GM21528 (cell line): ENCODE results near the gene NDST4.

Experiments
- ATAC-seq: cut with Tn5 transposase; IDR thresholded peaks from one replicate; pipeline ENCODE4 v1.9.1; 2021; ENCODE audit warnings: mild to moderate bottlenecking, moderate library complexity; ENCODE audit not compliant: unreplicated experiment, low FRiP score

Gene NDST4

GRCh38 chr4:115113506-115114106, at the start of gene NDST4:
NDST4 (minus strand) TSS chr4:115113620; CDS start chr4:115077036, 36,584 bp downstream.
- ATAC-seq: no peak

GRCh38 chr4:115159141-115159540, 45.7 kb upstream of the NDST4 start:
- ATAC-seq: no peak

GRCh38 chr4:115158296-115158695, 44.9 kb upstream of the NDST4 start:
- no peak for ATAC-seq

DNA sequence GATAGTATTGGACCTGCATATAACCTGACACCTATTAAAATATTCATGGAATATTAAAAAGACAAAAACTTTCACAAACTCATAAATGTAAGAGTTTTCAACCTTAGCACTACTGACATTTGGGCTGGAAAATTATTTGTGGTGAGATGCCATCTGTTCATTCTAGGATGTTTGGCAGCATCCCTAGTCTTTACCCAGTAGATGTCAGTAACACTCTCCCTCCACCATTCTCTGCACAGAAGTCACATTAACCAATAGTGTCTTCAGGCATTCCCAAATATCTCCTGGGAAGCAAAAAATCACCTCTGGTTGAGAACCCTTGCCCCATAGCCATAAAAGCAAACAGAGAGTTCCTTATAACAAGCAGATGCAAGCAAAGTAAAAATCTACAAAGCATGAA, 41.4 kb upstream of the NDST4 start:
- ATAC-seq: no peak

GRCh38 chr4:115152965-115153364, 39.5 kb upstream of the NDST4 start:
- no peak for ATAC-seq

DNA sequence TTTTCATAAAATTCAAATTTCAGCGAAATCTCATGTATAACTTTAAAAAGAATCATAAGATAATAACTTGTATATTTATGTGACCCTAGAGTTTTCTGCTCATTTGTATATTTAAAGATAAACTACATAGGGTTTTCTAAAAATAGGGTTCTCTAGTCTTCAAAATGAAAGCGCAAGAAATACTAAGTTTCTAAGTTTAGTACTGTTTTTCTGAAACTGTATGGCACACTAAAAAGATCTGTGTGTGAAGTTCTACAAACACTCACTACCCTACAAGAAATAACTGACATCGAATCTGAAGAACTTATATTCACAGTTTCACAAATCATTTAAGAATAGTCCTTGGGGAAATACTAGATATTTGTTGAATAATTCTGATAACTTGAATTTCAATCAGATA, 38.7 kb upstream of the NDST4 start:
- peak; percentile 73 for ATAC-seq

- ATAC-seq: no peak
Measured at GRCh38 chr4:115149106-115149505, 35.7 kb upstream of the NDST4 start.

DNA sequence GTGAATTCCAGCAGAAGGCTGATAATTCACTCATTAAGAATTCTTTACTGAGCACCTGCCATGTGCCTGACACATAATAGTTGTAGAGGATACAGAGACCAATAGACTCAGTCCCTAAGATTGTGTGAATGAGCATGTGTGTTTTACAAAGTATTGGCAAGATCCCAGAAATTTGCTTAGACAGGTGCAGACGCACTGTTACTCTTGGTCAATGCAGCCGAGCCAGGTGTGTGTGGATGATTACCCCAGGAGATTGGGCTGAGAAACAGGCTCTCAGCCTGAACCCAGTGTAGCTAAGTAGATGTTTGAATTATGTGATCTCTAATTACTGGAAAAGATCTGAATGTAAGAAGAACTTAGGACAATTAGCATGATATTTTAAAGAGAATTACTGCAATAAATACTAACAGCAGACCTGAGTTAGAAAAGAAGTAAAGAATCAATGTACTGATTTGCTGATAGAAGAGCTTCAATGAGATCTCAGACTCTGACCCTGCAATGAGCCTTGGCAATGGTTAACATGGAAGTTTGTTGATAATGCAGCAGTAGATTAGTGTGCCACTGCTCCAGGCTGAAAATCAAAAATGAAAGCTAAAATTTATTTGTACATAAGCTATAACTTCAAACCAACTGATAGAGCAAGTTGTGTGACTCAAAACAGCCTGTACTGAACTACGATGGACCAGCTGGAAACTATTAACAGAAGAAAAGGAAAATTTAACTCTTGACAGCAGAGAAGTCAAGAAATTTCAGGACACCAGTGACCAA, 32.2 kb upstream of the NDST4 start:
- ATAC-seq: no peak

DNA sequence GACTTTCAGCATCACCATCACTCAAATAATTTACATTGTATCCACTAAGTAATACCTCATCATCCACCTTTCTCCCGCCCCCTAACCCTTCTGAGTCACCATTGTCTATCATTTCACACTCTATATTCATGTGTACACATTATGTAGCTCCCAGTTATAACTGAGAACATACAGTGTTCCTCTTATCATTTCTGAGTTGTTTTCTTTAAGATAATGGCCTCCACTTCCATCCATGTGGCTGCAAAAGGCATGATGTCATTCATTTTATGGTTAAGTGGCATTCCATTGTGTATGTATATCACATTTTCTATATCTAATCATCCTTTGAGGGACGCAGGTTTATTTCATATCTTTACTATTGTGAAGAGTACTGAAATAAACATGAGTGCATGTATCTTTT, 14.6 kb upstream of the NDST4 start:
- no peak for ATAC-seq

- ATAC-seq: no peak
Measured at GRCh38 chr4:115126491-115126890, 13.1 kb upstream of the NDST4 start.

DNA sequence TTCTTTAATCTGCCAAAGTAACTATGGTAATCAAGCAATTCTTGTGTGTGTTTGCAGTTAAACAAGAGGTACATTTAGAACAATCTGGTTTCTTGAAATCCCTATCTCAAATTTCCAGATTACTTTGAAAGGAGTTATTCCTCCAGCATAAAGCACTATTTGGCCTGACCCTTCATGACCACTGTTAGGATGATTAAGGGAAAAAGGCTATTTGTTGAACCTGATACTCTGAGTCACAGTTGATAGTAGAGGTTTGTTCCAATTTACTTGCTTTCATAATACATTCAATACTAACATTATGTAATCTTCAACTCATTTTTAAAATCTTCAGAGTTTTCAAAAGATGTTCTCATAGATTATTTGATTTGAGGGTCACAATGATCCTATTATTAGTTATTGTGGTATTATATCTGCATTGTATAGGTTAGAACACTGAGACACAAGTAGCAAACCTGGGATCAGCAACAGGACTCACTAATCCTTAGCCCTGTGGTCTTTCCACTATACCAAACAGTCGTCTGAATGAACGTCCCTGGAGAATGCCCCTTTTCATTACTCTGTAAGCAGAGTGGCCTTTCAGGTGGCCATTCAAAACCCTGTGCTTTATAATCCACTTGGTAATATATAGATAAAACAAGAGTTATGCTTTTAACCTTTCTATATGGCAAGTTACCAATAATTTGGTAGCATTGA, 8.1 kb upstream of the NDST4 start:
- no peak for ATAC-seq

DNA sequence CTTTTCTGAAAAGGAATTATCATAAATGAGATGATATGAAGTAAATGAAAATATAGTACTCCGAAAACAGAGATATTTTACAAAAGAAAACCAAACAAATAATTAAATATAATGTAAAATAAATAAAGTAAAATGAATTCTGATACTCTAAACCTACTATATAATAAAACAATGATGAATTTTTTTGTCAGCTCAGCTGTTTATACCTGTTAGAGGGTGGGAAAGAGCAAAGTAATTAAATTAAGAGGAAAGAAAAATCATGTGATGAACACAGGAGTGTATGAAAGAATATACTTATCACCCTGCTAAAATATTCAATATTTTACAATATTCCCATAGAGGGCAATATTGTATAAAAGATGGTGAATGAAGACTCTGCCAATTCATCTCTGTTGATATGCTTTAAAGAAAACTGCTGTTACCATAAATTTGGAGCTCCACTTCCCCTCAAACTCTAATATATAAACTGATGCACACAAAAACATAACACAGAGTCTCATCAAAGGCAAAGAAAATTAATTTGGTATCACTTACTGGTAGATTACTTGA, 6.5 kb upstream of the NDST4 start:
- ATAC-seq: no peak

DNA sequence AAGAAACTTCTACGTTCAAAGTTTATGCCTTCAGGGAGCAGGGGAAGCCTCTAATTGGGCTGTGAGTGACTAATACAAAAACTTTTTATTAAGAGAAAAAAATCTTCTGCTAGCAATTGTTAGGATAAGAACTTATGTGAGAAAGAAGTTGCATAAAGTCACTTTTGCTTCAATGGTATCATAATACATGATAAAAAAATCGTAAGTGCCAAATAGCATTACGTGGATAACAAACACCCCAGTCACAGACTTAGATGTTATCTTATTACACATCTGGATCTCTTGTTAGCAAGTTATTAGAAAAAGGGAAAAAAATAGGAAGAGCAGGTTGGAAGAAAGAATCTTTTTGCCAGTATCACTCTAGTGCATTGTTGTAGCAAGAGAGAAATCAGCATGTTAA, 4.2 kb upstream of the NDST4 start:
- ATAC-seq: no peak

DNA sequence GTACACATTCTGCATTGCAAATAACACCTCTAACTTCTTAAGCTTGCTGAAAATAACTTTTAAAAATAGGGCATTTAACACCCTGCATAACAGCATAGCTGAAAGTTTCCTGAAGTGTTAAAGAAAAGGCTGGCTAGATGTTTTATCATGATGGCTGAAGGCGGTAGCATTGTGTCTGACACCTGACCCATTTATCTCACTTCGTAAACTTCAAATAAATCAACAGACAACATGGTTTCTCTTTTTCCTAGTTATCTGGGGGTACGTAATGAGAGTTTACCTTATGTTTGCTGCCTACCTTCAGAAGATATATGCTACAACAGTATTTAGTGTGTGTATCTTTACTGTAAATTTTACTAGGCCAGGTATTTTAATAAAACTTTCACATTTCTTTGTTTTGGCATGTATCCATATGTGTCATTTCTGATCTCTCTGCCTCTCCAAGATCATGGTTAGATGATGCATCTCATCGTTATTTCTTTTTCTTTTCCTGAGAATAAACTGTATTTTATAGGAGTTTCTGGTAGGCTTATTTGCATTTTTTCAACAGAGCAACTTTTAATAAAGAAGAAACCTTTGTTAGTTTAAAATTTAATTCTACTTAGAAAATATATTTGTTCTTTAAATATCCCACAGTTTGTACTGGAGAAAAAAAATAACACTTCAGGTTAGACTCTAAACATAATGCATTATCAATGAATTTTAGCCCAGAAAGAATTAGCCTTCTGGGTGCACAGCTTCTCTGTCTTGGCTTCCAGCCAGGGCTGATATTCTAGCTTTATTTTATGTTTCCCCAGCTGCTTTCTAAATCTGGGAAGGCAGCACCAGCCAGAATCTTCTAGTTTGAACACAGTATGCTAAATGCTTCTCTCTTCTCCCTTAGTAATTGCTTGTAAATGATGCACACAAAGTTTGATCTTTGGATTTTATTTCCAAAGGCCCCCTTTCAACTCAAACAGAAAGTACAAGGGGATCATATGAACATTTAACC, 2.9 kb downstream of the NDST4 start:
- no peak for ATAC-seq

DNA sequence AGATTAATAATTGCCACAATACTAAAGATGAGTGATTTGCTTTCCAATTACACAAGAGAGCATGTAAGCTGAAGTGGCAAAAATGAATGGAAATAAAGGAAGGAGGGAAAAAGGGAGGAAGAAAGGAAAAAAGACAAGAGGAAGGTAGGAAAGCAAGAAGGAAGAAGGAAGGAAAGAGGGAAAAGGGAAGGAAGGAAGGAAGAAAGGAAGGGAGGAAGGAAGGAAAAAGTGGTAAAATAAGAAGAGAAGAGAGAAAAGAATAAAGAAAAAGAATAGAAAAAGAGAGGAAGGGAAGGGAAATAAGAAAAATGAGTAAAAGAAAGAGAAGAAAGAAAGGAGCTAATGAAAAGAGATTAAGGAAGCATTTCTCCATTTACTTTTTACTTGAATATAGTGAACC, 4.6 kb downstream of the NDST4 start:
- ATAC-seq: no peak

DNA sequence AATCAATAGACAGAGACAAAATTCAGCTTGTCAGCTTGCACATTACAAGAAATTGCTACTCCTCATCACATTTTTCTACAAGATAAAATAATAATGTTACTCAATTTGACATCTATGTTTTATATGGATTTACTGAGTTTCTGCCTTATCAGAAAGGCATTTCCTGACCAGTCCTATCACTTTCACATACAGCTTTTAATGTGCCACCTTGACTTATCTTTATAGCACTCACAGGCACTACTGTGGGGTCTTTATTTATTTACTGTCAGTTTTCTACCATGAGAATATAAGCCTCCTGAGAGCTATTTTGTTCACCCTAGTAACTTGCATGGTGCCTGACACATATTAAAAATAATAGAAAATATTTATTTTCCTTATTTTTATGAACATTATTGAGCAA, 6.0 kb downstream of the NDST4 start:
- no peak for ATAC-seq

- ATAC-seq: no peak
Measured at GRCh38 chr4:115101675-115102074, 11.7 kb downstream of the NDST4 start.

DNA sequence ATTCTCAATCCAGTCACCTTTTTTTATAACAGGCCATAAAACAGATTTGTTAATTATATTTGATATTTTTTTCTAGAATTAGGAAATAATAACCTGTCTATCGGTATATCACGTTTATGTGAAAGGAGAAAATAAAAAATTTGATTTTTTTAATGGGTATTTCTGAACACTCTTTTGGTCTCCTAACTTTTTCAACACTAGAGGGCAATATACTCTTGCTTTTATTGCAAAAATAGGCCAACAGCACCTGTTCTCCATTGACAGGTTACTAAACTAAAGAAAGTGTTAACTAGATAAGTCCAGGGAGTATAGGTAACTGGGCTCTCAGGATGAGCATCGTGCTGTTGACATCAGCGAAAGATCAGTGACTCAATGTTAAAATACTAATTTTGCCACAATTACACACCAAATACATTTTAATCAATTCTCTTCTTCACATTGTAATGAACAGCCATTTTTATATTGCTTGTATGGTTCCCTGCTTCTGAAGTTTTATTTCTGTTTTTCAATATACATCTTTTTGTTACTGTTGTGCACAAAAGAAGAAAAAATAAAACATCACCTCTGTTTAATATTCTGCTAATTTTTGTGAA, 22.8 kb downstream of the NDST4 start:
- peak; percentile 78 for ATAC-seq

GRCh38 chr4:115082633-115083032, 30.8 kb downstream of the NDST4 start:
- no peak for ATAC-seq

DNA sequence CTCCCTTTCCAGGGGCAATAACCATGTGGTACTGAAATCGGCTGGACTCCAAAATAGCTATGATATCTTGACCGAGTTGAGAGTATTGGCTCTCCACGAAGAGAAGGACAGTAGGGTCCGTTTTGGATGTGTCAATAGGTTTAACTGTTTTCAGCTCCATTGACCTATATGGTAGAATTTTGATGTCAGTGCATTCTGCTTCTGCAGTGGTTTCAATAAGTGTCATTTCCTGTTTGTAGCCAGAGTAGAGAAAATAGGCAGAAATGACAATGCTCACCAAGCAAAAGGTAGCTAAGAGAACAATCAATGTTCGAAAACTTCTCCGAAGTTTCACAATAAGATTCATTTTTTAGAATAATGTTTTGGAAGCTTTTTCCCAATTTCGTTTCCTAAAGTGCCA, 36.7 kb downstream of the NDST4 start:
- no peak for ATAC-seq
